Measurements from ENCODE around the gene NPM3.

Gene NPM3

GRCh38 chr10:101763141-101763846, 20.0 kb downstream of the NPM3 start:
- no peak for DNase-seq
- TF ChIP-seq CTCF (IDR thresholded peaks at IDR 0.05; ENCODE audit: low read depth, low read length): no peak
- H3K4me1 ChIP-seq: no peaks in the 10 kb centered on the region
- H3K36me3 ChIP-seq: no peaks in the 10 kb centered on the region
- no peaks in the 10 kb centered on the region for H3K27me3 ChIP-seq
- no peak overlapping the region for H3K4me3 ChIP-seq (ENCODE audit: low read depth, low read length)
- no peaks in the 10 kb centered on the region for H3K9me3 ChIP-seq

GRCh38 chr10:101762736-101763135, 20.5 kb downstream of the NPM3 start:
- H3K4me3 ChIP-seq (ENCODE audit: low read depth, low read length): no peak overlapping the region
- H3K9me3 ChIP-seq: no peaks in the 10 kb centered on the region
- no peaks in the 10 kb centered on the region for H3K4me1 ChIP-seq
- no peaks in the 10 kb centered on the region for H3K27me3 ChIP-seq
- no peaks in the 10 kb centered on the region for H3K36me3 ChIP-seq
- no peak for DNase-seq
- TF ChIP-seq CTCF (IDR thresholded peaks at IDR 0.05; ENCODE audit: low read depth, low read length): no peak

- Histone ChIP-seq H3K4me1 (0 out of 2 replicates have a peak, but pooled peaks cover 3% of the 10 kb centered on the region), H3K27me3 (no peaks in the 10 kb centered on the region), H3K4me3 (ENCODE audit: low read depth, low read length) (no peak overlapping the region), H3K36me3 (no peaks in the 10 kb centered on the region), H3K9me3 (no peaks in the 10 kb centered on the region)
- DNase-seq: no peak
- no peak for TF ChIP-seq CTCF (IDR thresholded peaks at IDR 0.05; ENCODE audit: low read depth, low read length)
Measured at GRCh38 chr10:101761226-101761625, 22.0 kb downstream of the NPM3 start.

GRCh38 chr10:101760510-101760909, 22.7 kb downstream of the NPM3 start:
- no peaks in the 10 kb centered on the region for H3K27me3 ChIP-seq
- TF ChIP-seq CTCF (IDR thresholded peaks at IDR 0.05; ENCODE audit: low read depth, low read length): no peak

GRCh38 chr10:101759309-101760247, 23.7 kb downstream of the NPM3 start:
- no peak for TF ChIP-seq CTCF (IDR thresholded peaks at IDR 0.05; ENCODE audit: low read depth, low read length)
- 0 out of 2 replicates have a peak, but pooled peaks cover 3% of the 10 kb centered on the region for H3K4me1 ChIP-seq
- H3K27me3 ChIP-seq: no peaks in the 10 kb centered on the region
- H3K36me3 ChIP-seq: no peaks in the 10 kb centered on the region
- H3K9me3 ChIP-seq: no peaks in the 10 kb centered on the region
- H3K4me3 ChIP-seq (ENCODE audit: low read depth, low read length): no peak overlapping the region
- DNase-seq: no peak

More at GRCh38 chr10:101760510-101760909, 22.7 kb downstream of the NPM3 start:
- no peaks in the 10 kb centered on the region for H3K36me3 ChIP-seq
- H3K4me1 ChIP-seq: 0 out of 2 replicates have a peak, but pooled peaks cover 3% of the 10 kb centered on the region
- no peak overlapping the region for H3K4me3 ChIP-seq (ENCODE audit: low read depth, low read length)
- H3K9me3 ChIP-seq: no peaks in the 10 kb centered on the region
- no peak for DNase-seq

Data from BE2C (cell line).